ENCODE results near the gene ALOXE3.

- TF ChIP-seq POLR2A (IDR thresholded peaks at IDR 0.05) (no peak), CTCF (IDR thresholded peaks at IDR 0.05) (no peak)
These were observed 23.4 kb upstream of the ALOXE3 start for GRCh38 chr17:8141741-8142140.

All from body of pancreas (tissue), 4 donors.